Measurements from ENCODE around the gene ICAM3. TPM values are rescaled to one million over a fixed set of nuclear protein-coding genes. Genes with fewer than 3 reads are reported as not detected.

The ICAM3 gene
- total RNA-seq, 4 donors from 2014 or later: 5.5 to 8.5 (median 5.8) TPM

GRCh38 chr19:10295305-10295846 lies 44.0 kb downstream of the ICAM3 start:
- H3K27me3 ChIP-seq: peaks cover 33% of the 10 kb centered on the region
- H3K4me3 ChIP-seq (replicated peaks in 1 of 3): peak overlapping the region in 1 of 3 donors; percentile 27

GRCh38 chr19:10294368-10294697 lies 45.1 kb downstream of the ICAM3 start:
- peaks cover 25 to 64% of the 10 kb centered on the region in 2 donors for H3K4me1 ChIP-seq
- H3K36me3 ChIP-seq: no peaks in the 10 kb centered on the region
- DNase-seq: peak; percentile 60 to 70
- no peak overlapping the region for H3K27ac ChIP-seq
- intact Hi-C loops (cut with DNase I): no loop called here
- H3K27me3 ChIP-seq: peaks cover 40% of the 10 kb centered on the region
- H3K9me3 ChIP-seq: no peaks in the 10 kb centered on the region
- peak in 1 of 6 experiments; percentile 4 for TF ChIP-seq CTCF (IDR thresholded peaks at IDR 0.05)
- no peak for TF ChIP-seq POLR2A (IDR thresholded peaks at IDR 0.05)
- no peak overlapping the region for H3K4me3 ChIP-seq (replicated peaks in 1 of 3)
- WGBS, 2 donors: 9 to 33% methylated on average over 5 to 11 of the region's 25 CpGs

More at GRCh38 chr19:10295305-10295846, 44.0 kb downstream of the ICAM3 start:
- Histone ChIP-seq H3K4me1 (peaks cover 17 to 54% of the 10 kb centered on the region in 2 donors), H3K9me3 (no peaks in the 10 kb centered on the region), H3K36me3 (no peaks in the 10 kb centered on the region), H3K27ac (no peak overlapping the region)
- intact Hi-C loops (cut with DNase I): no loop called here
- TF ChIP-seq CTCF (IDR thresholded peaks at IDR 0.05) (peak in 1 of 6 experiments; percentile 11), POLR2A (IDR thresholded peaks at IDR 0.05) (peak in 1 of 2 donors; percentile 6)
- 1 to 7% methylated on average over 13 to 16 of the region's 48 CpGs for WGBS, 2 donors
- peak; percentile 79 to 81 for DNase-seq

- DNase-seq: no peak
- TF ChIP-seq POLR2A (IDR thresholded peaks at IDR 0.05): no peak
- no peak for TF ChIP-seq CTCF (IDR thresholded peaks at IDR 0.05)
- Histone ChIP-seq H3K4me3 (replicated peaks in 1 of 3) (no peak overlapping the region), H3K36me3 (no peaks in the 10 kb centered on the region), H3K9me3 (no peaks in the 10 kb centered on the region), H3K27ac (no peak overlapping the region), H3K27me3 (peaks cover 45% of the 10 kb centered on the region), H3K4me1 (peaks cover 29 to 69% of the 10 kb centered on the region in 2 donors)
- intact Hi-C loops (cut with DNase I): no loop called here
- WGBS, 2 donors: 15 to 32% methylated on average over 15 to 17 of the region's 49 CpGs
Measured at GRCh38 chr19:10293637-10294367, 45.6 kb downstream of the ICAM3 start.

- TF ChIP-seq POLR2A (IDR thresholded peaks at IDR 0.05) (no peak), CTCF (IDR thresholded peaks at IDR 0.05) (no peak)
- peaks cover 49% of the 10 kb centered on the region for H3K27me3 ChIP-seq
- intact Hi-C loops (cut with DNase I): no loop called here
- peak; percentile 50 to 54 for DNase-seq
- H3K4me3 ChIP-seq (replicated peaks in 1 of 3): no peak overlapping the region
- H3K27ac ChIP-seq: no peak overlapping the region
- no peaks in the 10 kb centered on the region for H3K36me3 ChIP-seq
- H3K9me3 ChIP-seq: no peaks in the 10 kb centered on the region
- 19 to 21% methylated on average over 42 to 44 of the region's 56 CpGs for WGBS, 2 donors
- peaks cover 29 to 74% of the 10 kb centered on the region in 2 donors for H3K4me1 ChIP-seq
Measured at GRCh38 chr19:10292789-10293636, 46.4 kb downstream of the ICAM3 start.

All from thyroid gland (tissue), 4 donors.